NCI-H1436 treated with DMSO at 0.1 percent for 48 hours (cell line): ENCODE measurements around the gene TMEM271.
"Not testable (repeated sequence)": the region's sequence is repeated elsewhere in the genome, so short reads cannot be mapped to it uniquely, and the experiment has no call there.

ENCODE experiments used
- DNase-seq: peaks from one replicate; lab custom pipeline; 2025; lab: John Stamatoyannopoulos, UW

Gene TMEM271

GRCh38 chr4:578451-579443 lies 2.7 kb upstream of the TMEM271 start:
- no peak for DNase-seq

- no peak for DNase-seq
These were observed 1.7 kb upstream of the TMEM271 start for GRCh38 chr4:577499-578450.

GRCh38 chr4:576991-577498 lies 950 bp upstream of the TMEM271 start:
- no peak for DNase-seq

GRCh38 chr4:575281-576141 lies 584 bp downstream of the TMEM271 start:
- DNase-seq, result no peak

GRCh38 chr4:574346-575161 lies 1.5 kb downstream of the TMEM271 start:
- no peak for DNase-seq

- no peak for DNase-seq
These were observed 2.8 kb downstream of the TMEM271 start for GRCh38 chr4:573122-573892.

- no peak for DNase-seq
These were observed 3.5 kb downstream of the TMEM271 start for GRCh38 chr4:572594-572993.

GRCh38 chr4:571838-572572 lies 4.1 kb downstream of the TMEM271 start:
- no peak for DNase-seq

GRCh38 chr4:570754-571153 lies 5.3 kb downstream of the TMEM271 start:
- DNase-seq, result no peak

- no peak for DNase-seq
These were observed 6.0 kb downstream of the TMEM271 start for GRCh38 chr4:569958-570667.

GRCh38 chr4:568962-569361 lies 7.1 kb downstream of the TMEM271 start:
- DNase-seq, result no peak

GRCh38 chr4:568351-568652 lies 7.8 kb downstream of the TMEM271 start:
- no peak for DNase-seq

GRCh38 chr4:567457-568350 lies 8.4 kb downstream of the TMEM271 start:
- DNase-seq, result no peak

- DNase-seq, result no peak
These were observed 9.4 kb downstream of the TMEM271 start for GRCh38 chr4:566508-567295.

- DNase-seq, result no peak
These were observed 10.1 kb downstream of the TMEM271 start for GRCh38 chr4:566035-566434.

GRCh38 chr4:565614-566013 lies 10.5 kb downstream of the TMEM271 start:
- DNase-seq, result not testable (repeated sequence)

- not testable (repeated sequence) for DNase-seq
These were observed 13.6 kb downstream of the TMEM271 start for GRCh38 chr4:562458-562857.
